Astrocyte (in vitro differentiated cells and primary cell): ENCODE data around the gene CDNF. TPM values are rescaled to one million over a fixed set of nuclear protein-coding genes. Genes with fewer than 3 reads are reported as not detected.

Source experiments
- DNase-seq: peaks from one replicate; pipeline ENCODE4 v3.0.0-alpha.2; 2010; ENCODE audit warnings: low read depth
- FAIRE-seq: peaks from 2 replicates; lab custom pipeline; 2011; peaks lifted over from hg19 to GRCh38; lab: Jason Lieb, UNC
- H2AFZ ChIP-seq: 2 replicates; pipeline ENCODE4 v1.6.0; 2012; ENCODE audit warnings: low read depth, low read length, inconsistent platforms
- H3K27ac ChIP-seq: 2 replicates; pipeline ENCODE4 v1.5.1; 2011; ENCODE audit warnings: low read depth, low read length, inconsistent platforms
- H3K27me3 ChIP-seq: 2 replicates; pipeline ENCODE4 v1.6.0; 2011; ENCODE audit warnings: low read length, inconsistent platforms; ENCODE audit not compliant: insufficient read depth
- H3K36me3 ChIP-seq: 2 replicates; pipeline ENCODE4 v1.5.1; 2011; ENCODE audit warnings: low read length, inconsistent platforms; ENCODE audit not compliant: insufficient read depth
- H3K4me1 ChIP-seq: 2 replicates; pipeline ENCODE4 v1.5.1; 2011; ENCODE audit warnings: low read length, inconsistent platforms; ENCODE audit not compliant: insufficient read depth
- H3K4me2 ChIP-seq: 2 replicates; pipeline ENCODE4 v1.6.0; 2012; ENCODE audit warnings: low read length, inconsistent platforms
- H3K4me3 ChIP-seq: 2 replicates; pipeline ENCODE4 v1.5.1; 2011; ENCODE audit warnings: low read depth, mild to moderate bottlenecking, low read length, inconsistent platforms; ENCODE audit not compliant: insufficient read depth
- H3K79me2 ChIP-seq: 2 replicates; pipeline ENCODE4 v1.6.0; 2012; ENCODE audit warnings: mild to moderate bottlenecking, low read length, inconsistent platforms; ENCODE audit not compliant: insufficient read depth
- H3K9ac ChIP-seq: 2 replicates; pipeline ENCODE4 v1.6.0; 2012; ENCODE audit warnings: mild to moderate bottlenecking, low read length, inconsistent platforms
- H3K9me3 ChIP-seq: 2 replicates; pipeline ENCODE4 v1.5.1; 2012; ENCODE audit warnings: low read depth, mild to moderate bottlenecking, low read length, inconsistent platforms; ENCODE audit not compliant: insufficient read depth
- H4K20me1 ChIP-seq: 2 replicates; pipeline ENCODE4 v1.6.0; 2012; ENCODE audit warnings: low read length, inconsistent platforms; ENCODE audit not compliant: insufficient read depth
- H3K27ac Mint-ChIP-seq: one replicate; pipeline ENCODE4 v1.8.0; 2021; ENCODE audit warnings: mild to moderate bottlenecking, mixed read lengths; ENCODE audit not compliant: unreplicated experiment
- H3K27me3 Mint-ChIP-seq: one replicate; pipeline ENCODE4 v1.8.0; 2021; ENCODE audit warnings: low read depth, mixed read lengths; ENCODE audit not compliant: unreplicated experiment
- H3K36me3 Mint-ChIP-seq: one replicate; pipeline ENCODE4 v1.8.0; 2021; ENCODE audit warnings: low read depth, mixed read lengths; ENCODE audit not compliant: unreplicated experiment
- H3K4me1 Mint-ChIP-seq: one replicate; pipeline ENCODE4 v1.8.0; 2021; ENCODE audit warnings: low read depth, mixed read lengths; ENCODE audit not compliant: unreplicated experiment
- H3K4me3 Mint-ChIP-seq: one replicate; pipeline ENCODE4 v1.8.0; 2021; ENCODE audit warnings: mild to moderate bottlenecking, moderate library complexity, mixed read lengths; ENCODE audit not compliant: unreplicated experiment
- H3K9me3 Mint-ChIP-seq: one replicate; pipeline ENCODE4 v1.8.0; 2021; ENCODE audit warnings: mild to moderate bottlenecking, mixed read lengths; ENCODE audit not compliant: unreplicated experiment
- EZH2 ChIP-seq: IDR thresholded peaks from 2 replicates; pipeline ENCODE4 v1.6.1; 2012; ENCODE audit warnings: mild to moderate bottlenecking, low read length, inconsistent platforms; ENCODE audit not compliant: insufficient read depth
- total RNA-seq: library from RNA; stranded (reverse); gene quantifications from 2 replicates; pipeline ENCODE4 v1.2.1, GENCODE V29; 2021
- TF ChIP-seq, protein P1 (sequence below): IDR thresholded peaks from 2 replicates; pipeline ENCODE4 v1.5.1; 2011; ENCODE audit warnings: low read depth, mild to moderate bottlenecking, inconsistent platforms, low read length, moderate library complexity; ENCODE audit not compliant: insufficient read depth

The CDNF gene
- total RNA-seq, 1 donor from 2014 or later, result 1.4 TPM

DNA sequence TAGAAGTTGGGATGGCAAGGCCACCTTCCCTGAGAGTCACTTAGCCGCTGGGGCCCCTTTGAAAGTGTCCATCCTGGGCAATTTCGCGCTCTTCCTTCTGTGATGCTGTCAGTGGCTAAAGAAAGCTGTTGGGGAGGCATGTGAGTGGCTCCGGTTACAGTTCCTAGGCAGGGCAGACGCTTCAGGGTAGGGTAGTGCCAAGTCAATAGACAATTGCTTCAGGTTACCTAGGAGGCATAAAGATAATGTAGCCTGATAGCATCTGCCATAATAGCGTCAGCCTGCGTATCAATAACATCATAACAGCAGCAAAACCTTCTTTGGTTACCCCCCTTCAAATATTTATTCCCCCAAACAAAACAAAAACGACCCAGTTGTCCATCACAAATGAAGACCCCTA is 63.0 kb downstream of the CDNF start, which contains the start of gene FAM107B:
TSS of gene FAM107B (minus strand) at position 101 of the 400 bp plus-strand sequence. CDS start 234 bp downstream, outside the sequence.
- no peaks in the 10 kb centered on the region for H4K20me1 ChIP-seq
- H3K36me3 Mint-ChIP-seq, result no peaks in the 10 kb centered on the region
- FAIRE-seq, result no peak
- H3K4me3 Mint-ChIP-seq, result no peak within 1 kb of the TSS
- H3K27me3 ChIP-seq, result no peaks in the 10 kb centered on the region
- peaks cover 5% of the 10 kb centered on the region for H3K4me1 Mint-ChIP-seq
- no peak for DNase-seq
- no peaks in the 10 kb centered on the region for H3K4me1 ChIP-seq
- H3K4me3 ChIP-seq, result no peak within 1 kb of the TSS
- no peak within 1 kb of the TSS for H2AFZ ChIP-seq
- no peaks in the 10 kb centered on the region for H3K36me3 ChIP-seq
- H3K9ac ChIP-seq, result no peak within 1 kb of the TSS
- H3K9me3 Mint-ChIP-seq, result peaks cover 3% of the 10 kb centered on the region
- no peaks in the 10 kb centered on the region for H3K9me3 ChIP-seq
- H3K27ac ChIP-seq, result no peak within 1 kb of the TSS
- no peaks in the 10 kb centered on the region for H3K79me2 ChIP-seq
- H3K27ac Mint-ChIP-seq, result no peak within 1 kb of the TSS
- H3K4me2 ChIP-seq, result no peak within 1 kb of the TSS
- TF ChIP-seq EZH2, result no peak
- TF ChIP-seq, protein P1, sequence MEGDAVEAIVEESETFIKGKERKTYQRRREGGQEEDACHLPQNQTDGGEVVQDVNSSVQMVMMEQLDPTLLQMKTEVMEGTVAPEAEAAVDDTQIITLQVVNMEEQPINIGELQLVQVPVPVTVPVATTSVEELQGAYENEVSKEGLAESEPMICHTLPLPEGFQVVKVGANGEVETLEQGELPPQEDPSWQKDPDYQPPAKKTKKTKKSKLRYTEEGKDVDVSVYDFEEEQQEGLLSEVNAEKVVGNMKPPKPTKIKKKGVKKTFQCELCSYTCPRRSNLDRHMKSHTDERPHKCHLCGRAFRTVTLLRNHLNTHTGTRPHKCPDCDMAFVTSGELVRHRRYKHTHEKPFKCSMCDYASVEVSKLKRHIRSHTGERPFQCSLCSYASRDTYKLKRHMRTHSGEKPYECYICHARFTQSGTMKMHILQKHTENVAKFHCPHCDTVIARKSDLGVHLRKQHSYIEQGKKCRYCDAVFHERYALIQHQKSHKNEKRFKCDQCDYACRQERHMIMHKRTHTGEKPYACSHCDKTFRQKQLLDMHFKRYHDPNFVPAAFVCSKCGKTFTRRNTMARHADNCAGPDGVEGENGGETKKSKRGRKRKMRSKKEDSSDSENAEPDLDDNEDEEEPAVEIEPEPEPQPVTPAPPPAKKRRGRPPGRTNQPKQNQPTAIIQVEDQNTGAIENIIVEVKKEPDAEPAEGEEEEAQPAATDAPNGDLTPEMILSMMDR, result no peak
- H3K27me3 Mint-ChIP-seq, result peaks cover 7% of the 10 kb centered on the region

DNA sequence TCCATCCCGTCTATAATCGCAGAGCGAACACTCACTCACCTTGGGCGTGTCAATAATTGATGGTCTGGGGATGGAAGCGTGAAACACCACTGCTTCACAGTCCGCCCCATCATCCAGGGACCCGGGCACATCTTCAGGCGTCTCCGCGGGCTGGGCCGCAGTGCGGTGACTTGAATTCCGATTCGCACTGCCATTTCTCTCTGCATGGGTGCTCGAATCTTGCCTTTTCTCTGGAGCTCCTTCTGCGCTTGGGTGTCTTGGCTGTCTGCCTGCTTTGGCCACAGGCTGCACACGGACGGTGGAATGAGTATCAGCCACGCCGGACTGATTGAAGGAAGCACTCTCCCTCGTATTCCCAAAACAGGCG is 63.6 kb downstream of the CDNF start:
- H3K36me3 Mint-ChIP-seq, result no peaks in the 10 kb centered on the region
- no peak overlapping the region for H3K27ac ChIP-seq
- TF ChIP-seq, protein P1, result no peak
- no peak for TF ChIP-seq EZH2

DNA sequence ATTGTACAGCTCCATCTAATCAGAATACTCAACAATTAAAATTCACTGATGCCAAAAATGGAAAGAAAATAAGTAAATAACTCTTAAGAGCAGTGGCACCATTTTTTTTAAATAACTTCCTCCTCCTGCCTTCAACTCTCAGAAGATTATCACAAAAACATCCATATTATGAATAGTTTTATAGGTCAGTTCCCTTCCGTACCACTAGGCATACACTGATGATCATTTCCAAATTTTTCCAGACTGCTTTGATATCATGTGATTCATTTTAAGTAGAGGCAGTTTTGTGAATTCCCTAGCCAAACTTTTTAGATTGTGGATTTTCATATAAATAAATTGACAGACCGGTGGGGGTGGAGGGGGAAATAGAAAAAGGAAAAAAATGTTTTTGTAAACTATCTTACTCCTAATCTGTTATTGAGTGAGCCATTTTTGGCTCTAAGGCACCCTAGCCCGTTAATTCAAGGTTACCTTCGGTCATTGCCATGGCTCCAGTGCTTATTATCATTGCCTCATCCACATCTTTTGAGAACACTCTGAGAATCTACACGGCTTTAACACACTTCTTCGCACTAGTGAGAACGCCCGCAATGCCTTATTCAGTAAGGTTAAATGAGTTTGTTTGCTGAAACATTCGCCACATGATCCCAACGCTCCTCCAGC is 64.2 kb downstream of the CDNF start:
- FAIRE-seq (no peak), DNase-seq (no peak)
- no peaks in the 10 kb centered on the region for H3K9me3 ChIP-seq
- peaks cover 9% of the 10 kb centered on the region for H3K27me3 Mint-ChIP-seq
- H3K9me3 Mint-ChIP-seq, result peaks cover 3% of the 10 kb centered on the region
- no peak overlapping the region for H3K9ac ChIP-seq
- H3K27ac ChIP-seq, result no peak overlapping the region
- no peaks in the 10 kb centered on the region for H3K4me1 Mint-ChIP-seq
- no peak overlapping the region for H2AFZ ChIP-seq
- no peaks in the 10 kb centered on the region for H3K36me3 ChIP-seq
- H3K27me3 ChIP-seq, result no peaks in the 10 kb centered on the region
- no peak overlapping the region for H3K27ac Mint-ChIP-seq
- H3K4me3 ChIP-seq, result no peak overlapping the region
- TF ChIP-seq, protein P1, result no peak
- H4K20me1 ChIP-seq, result no peaks in the 10 kb centered on the region
- no peak overlapping the region for H3K4me3 Mint-ChIP-seq
- no peak overlapping the region for H3K4me2 ChIP-seq
- no peaks in the 10 kb centered on the region for H3K79me2 ChIP-seq
- H3K36me3 Mint-ChIP-seq, result no peaks in the 10 kb centered on the region
- no peaks in the 10 kb centered on the region for H3K4me1 ChIP-seq

More for the DNA sequence above, 63.6 kb downstream of the CDNF start:
- no peaks in the 10 kb centered on the region for H3K27me3 ChIP-seq
- H2AFZ ChIP-seq, result no peak overlapping the region
- FAIRE-seq, result no peak
- no peaks in the 10 kb centered on the region for H3K79me2 ChIP-seq
- H3K4me2 ChIP-seq, result no peak overlapping the region
- no peak overlapping the region for H3K9ac ChIP-seq
- no peaks in the 10 kb centered on the region for H3K36me3 ChIP-seq
- H3K4me1 ChIP-seq, result no peaks in the 10 kb centered on the region
- Mint-ChIP-seq H3K9me3 (peaks cover 3% of the 10 kb centered on the region), H3K4me1 (peaks cover 2% of the 10 kb centered on the region), H3K27ac (no peak overlapping the region), H3K27me3 (peaks cover 7% of the 10 kb centered on the region), H3K4me3 (no peak overlapping the region)
- DNase-seq, result no peak
- no peaks in the 10 kb centered on the region for H3K9me3 ChIP-seq
- no peak overlapping the region for H3K4me3 ChIP-seq
- H4K20me1 ChIP-seq, result no peaks in the 10 kb centered on the region
